NCI-H774 (cell line): Measurements from ENCODE around the gene MTCL3.
"Not testable (repeated sequence)": the region's sequence is repeated elsewhere in the genome, so short reads cannot be mapped to it uniquely, and the experiment has no call there.

Experiments used
- DNase-seq: peaks from one replicate; lab custom pipeline; 2025; lab: John Stamatoyannopoulos, UW

MTCL3 gene

DNA sequence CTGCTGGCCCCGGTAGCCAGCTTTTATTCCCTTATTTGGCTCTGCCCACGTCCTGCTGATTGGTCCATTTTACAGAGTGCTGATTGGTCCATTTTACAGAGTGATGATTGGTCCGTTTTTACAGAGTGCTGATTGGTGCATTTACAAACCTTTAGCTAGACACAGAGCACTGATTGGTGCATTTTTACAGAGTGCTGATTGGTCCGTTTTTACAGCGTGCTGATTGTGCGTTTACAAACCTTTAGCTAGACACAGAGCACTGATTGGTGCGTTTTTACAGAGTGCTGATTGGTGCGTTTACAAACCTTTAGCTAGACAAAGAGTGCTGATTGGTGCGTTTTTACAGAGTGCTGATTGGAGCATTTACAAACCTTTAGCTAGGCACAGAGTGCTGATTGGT, 90.6 kb downstream of the MTCL3 start:
- DNase-seq, result not testable (repeated sequence)

DNA sequence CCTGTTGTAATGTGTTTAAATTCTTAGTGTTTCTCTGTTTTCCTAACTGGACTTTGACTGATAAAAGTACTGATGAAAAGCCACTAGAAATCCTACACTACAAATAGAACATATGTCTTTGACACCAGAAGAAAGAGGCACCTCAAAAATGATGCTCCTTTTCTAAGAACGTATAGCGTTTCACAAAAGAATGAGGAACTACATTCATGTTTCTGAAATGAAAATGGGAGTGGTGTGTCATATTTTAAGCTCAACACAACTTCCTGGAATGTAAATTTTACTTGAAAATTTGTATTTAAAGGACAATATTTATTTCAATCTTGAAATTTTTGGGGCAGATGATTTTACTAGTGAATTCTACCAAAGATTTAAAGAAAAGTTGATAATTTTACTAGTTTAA, 95.2 kb downstream of the MTCL3 start:
- no peak for DNase-seq
